PC-9 (cell line): ENCODE measurements around the gene SLFN11. TPM values are rescaled to one million over a fixed set of nuclear protein-coding genes. Genes with fewer than 3 reads are reported as not detected.
A peak's percentile ranks its signal among the peaks of the same experiment; 100 is the strongest.
"Not testable (repeated sequence)": the region's sequence is repeated elsewhere in the genome, so short reads cannot be mapped to it uniquely, and the experiment has no call there.

Source experiments
- Bru-seq: library from RNA; stranded (reverse); fragments of 400-500 nt; gene quantifications from one replicate; lab custom pipeline; 2021; lab: Mats Ljungman, UMichigan
- BruChase-seq, 2 experiments: library from RNA; stranded (reverse); fragments of 400-500 nt; gene quantifications; one replicate each; lab custom pipeline; 2021; lab: Mats Ljungman, UMichigan
- BruUV-seq: library from RNA; stranded (reverse); fragments of 400-500 nt; replicated peaks from 2 replicates; lab custom pipeline; 2021; lab: Mats Ljungman, UMichigan
- CTCF ChIA-PET: fragments of 300-600 bp; sonication (Branson Sonifier 250); formaldehyde crosslinking; loops from one replicate; lab custom pipeline; 2022; ENCODE audit warnings: antibody characterized with exemption; lab: Charles Lee
- POLR2A ChIA-PET: fragments of 300-600 bp; sonication (Branson Sonifier 250); formaldehyde crosslinking; loops from one replicate; lab custom pipeline; 2022; ENCODE audit warnings: antibody characterized with exemption; ENCODE audit not compliant: unreplicated experiment; lab: Charles Lee
- DNase-seq, 2 experiments: peaks; one replicate each; pipeline versions ENCODE4 v3.0.0 to v3.0.0-alpha.2; 2015 to 2022; ENCODE audit warnings: mixed read lengths in 1 of 2
- H2AFZ ChIP-seq: fragments of 200-600 bp; sonication (generic); 2 replicates; pipeline ENCODE4 v1.8.1; 2017; ENCODE audit warnings: antibody characterized with exemption
- H3F3A ChIP-seq: fragments of 200-600 bp; sonication (generic); 2 replicates; pipeline ENCODE4 v1.8.1; 2017; ENCODE audit warnings: antibody characterized with exemption, mild to moderate bottlenecking, low read depth; ENCODE audit not compliant: insufficient read depth
- H3K27ac ChIP-seq: fragments of 200-600 bp; sonication (generic); 2 replicates; pipeline ENCODE4 v1.6.1; 2016; ENCODE audit warnings: mixed run types
- H3K27me3 ChIP-seq: fragments of 200-600 bp; sonication (generic); 2 replicates; pipeline ENCODE4 v1.6.1; 2016; ENCODE audit warnings: low read depth, mixed run types; ENCODE audit not compliant: insufficient read depth
- H3K36me3 ChIP-seq: fragments of 200-600 bp; sonication (generic); 2 replicates; pipeline ENCODE4 v1.6.1; 2016; ENCODE audit warnings: low read depth, mixed run types
- H3K4me1 ChIP-seq: fragments of 200-600 bp; sonication (generic); replicated peaks from 2 replicates; pipeline ENCODE4 v1.6.1; 2016; ENCODE audit warnings: mixed run types; ENCODE audit not compliant: insufficient read depth
- H3K4me2 ChIP-seq: fragments of 200-600 bp; sonication (generic); 2 replicates; pipeline ENCODE4 v1.6.1; 2017; ENCODE audit warnings: mixed run types
- H3K4me3 ChIP-seq: fragments of 200-600 bp; sonication (generic); 2 replicates; pipeline ENCODE4 v1.6.1; 2016; ENCODE audit warnings: mixed run types
- H3K79me2 ChIP-seq: fragments of 200-600 bp; sonication (generic); 2 replicates; pipeline ENCODE4 v1.6.1; 2017; ENCODE audit warnings: low read depth, mixed run types
- H3K9me2 ChIP-seq: fragments of 200-600 bp; sonication (generic); 2 replicates; pipeline ENCODE4 v1.8.1; 2017; ENCODE audit warnings: mild to moderate bottlenecking; ENCODE audit not compliant: insufficient read depth
- H3K9me3 ChIP-seq: fragments of 200-600 bp; sonication (generic); 2 replicates; pipeline ENCODE4 v1.8.1; 2016; ENCODE audit warnings: low read depth; ENCODE audit not compliant: insufficient read depth
- H4K20me1 ChIP-seq: fragments of 200-600 bp; sonication (generic); 2 replicates; pipeline ENCODE4 v1.8.1; 2017; ENCODE audit not compliant: insufficient read depth
- CTCF ChIP-seq: fragments of 200-600 bp; sonication (generic); conservative IDR thresholded peaks from 2 replicates; pipeline ENCODE4 v1.6.1; 2017; ENCODE audit warnings: mixed run types, antibody characterized with exemption, mild to moderate bottlenecking, moderate library complexity
- EZH2 ChIP-seq: fragments of 200-600 bp; sonication (generic); IDR thresholded peaks from 2 replicates; pipeline ENCODE4 v1.8.0; 2017; ENCODE audit warnings: antibody characterized with exemption, low read depth
- intact Hi-C: fragments of 100-400 bp; cut with micrococcal nuclease; formaldehyde crosslinking; loops from one replicate; pipeline ENCODE4 v1.10.0; 2022; ENCODE audit not compliant: unreplicated experiment
- long read RNA-seq: library from polyadenylated mRNA; stranded (forward); transcript quantifications from one replicate; pipeline ENCODE4 v2.0.0, GENCODE V29; 2022
- total RNA-seq: library from RNA; stranded (reverse); gene quantifications from 2 replicates; pipeline ENCODE4 v1.2.3, GENCODE V29; 2021

SLFN11 gene
- total RNA-seq: 0.46 and 0.53 TPM in 2 replicates
- percentile 9 among the genes with signal in this experiment for Bru-seq, nascent RNA
- percentile 23 among the genes with signal in this experiment for BruChase-seq, experiment 1, labeled RNA remaining after a 2-hour chase
- percentile 28 among the genes with signal in this experiment for BruChase-seq, experiment 2, labeled RNA remaining after a 6-hour chase
- long read RNA-seq: 0 reads

GRCh38 chr17:35373534-35373983 lies at the start of gene SLFN11:
Gene SLFN11 (minus strand): TSS chr17:35373621. CDS start chr17:35363807, 9,814 bp downstream.
- Histone ChIP-seq H2AFZ (peak within 1 kb of the TSS; percentile 54), H3K27ac (no peak within 1 kb of the TSS), H3K4me3 (peak within 1 kb of the TSS; percentile 57), H4K20me1 (no peaks in the 10 kb centered on the region), H3K9me2 (no peaks in the 10 kb centered on the region), H3K9me3 (no peaks in the 10 kb centered on the region), H3K4me1 (peaks cover 15% of the 10 kb centered on the region; the same call in 1 of the 2 replicates), H3K79me2 (no peaks in the 10 kb centered on the region), H3K27me3 (peaks cover 50% of the 10 kb centered on the region), H3K36me3 (no peaks in the 10 kb centered on the region), H3F3A (no peaks in the 10 kb centered on the region), H3K4me2 (peak within 1 kb of the TSS; percentile 78)
- ChIA-PET POLR2A (no interaction called here), CTCF (no interaction called here)
- BruUV-seq: no TSS peak
- no peak for DNase-seq
- intact Hi-C loops: loop anchor here (10.0 kb wide), 2 partner anchors 79 to 91 kb away; no protein-coding TSS in a partner anchor
- TF ChIP-seq EZH2 (no peak), CTCF (no peak)

- H2AFZ ChIP-seq, H3K4me2 ChIP-seq, H3K4me3 ChIP-seq, H3K36me3 ChIP-seq, H3K79me2 ChIP-seq, H3K9me3 ChIP-seq, intact Hi-C loops, H3K27me3 ChIP-seq, CTCF ChIA-PET, H3F3A ChIP-seq, H3K27ac ChIP-seq, H3K9me2 ChIP-seq, H3K4me1 ChIP-seq, BruUV-seq, DNase-seq, H4K20me1 ChIP-seq, POLR2A ChIA-PET: not testable (repeated sequence)
Measured at GRCh38 chr17:35421069-35421468, 47.6 kb upstream of the SLFN11 start.

- intact Hi-C loops: no loop called here
- POLR2A ChIA-PET: no interaction called here
- no peaks in the 10 kb centered on the region for H3K79me2 ChIP-seq
Measured at GRCh38 chr17:35416659-35417058, 43.2 kb upstream of the SLFN11 start.

GRCh38 chr17:35414707-35415106 lies 41.3 kb upstream of the SLFN11 start:
- H3K9me3 ChIP-seq, H3K36me3 ChIP-seq, H3K4me1 ChIP-seq, H3K27ac ChIP-seq, H2AFZ ChIP-seq, DNase-seq, H3K9me2 ChIP-seq, H4K20me1 ChIP-seq, BruUV-seq, H3K4me2 ChIP-seq, POLR2A ChIA-PET, intact Hi-C loops, H3F3A ChIP-seq, H3K4me3 ChIP-seq, CTCF ChIA-PET, H3K79me2 ChIP-seq, H3K27me3 ChIP-seq: not testable (repeated sequence)

More at GRCh38 chr17:35416659-35417058, 43.2 kb upstream of the SLFN11 start:
- no peaks in the 10 kb centered on the region for H3F3A ChIP-seq
- TF ChIP-seq EZH2: no peak
- TF ChIP-seq CTCF: no peak
- no peaks in the 10 kb centered on the region for H3K9me3 ChIP-seq
- H3K27me3 ChIP-seq: no peaks in the 10 kb centered on the region
- H4K20me1 ChIP-seq: no peaks in the 10 kb centered on the region; the same call in 1 of the 2 replicates
- DNase-seq: no peak
- no peak overlapping the region for H3K4me2 ChIP-seq
- H3K36me3 ChIP-seq: no peaks in the 10 kb centered on the region
- no peaks in the 10 kb centered on the region for H3K4me1 ChIP-seq
- H2AFZ ChIP-seq: no peak overlapping the region
- H3K27ac ChIP-seq: no peak overlapping the region
- BruUV-seq: no TSS peak
- no peaks in the 10 kb centered on the region for H3K9me2 ChIP-seq
- H3K4me3 ChIP-seq: no peak overlapping the region
- CTCF ChIA-PET: no interaction called here
